GF-D8 (cell line): ENCODE data around the gene ADM.
A peak's percentile ranks its signal among the peaks of the same experiment; 100 is the strongest.

ENCODE experiments used
- DNase-seq: peaks from one replicate; lab custom pipeline; 2025; lab: John Stamatoyannopoulos, UW

ADM gene

GRCh38 chr11:10291801-10292638 is 12.9 kb upstream of the ADM start:
- DNase-seq: no peak

DNA sequence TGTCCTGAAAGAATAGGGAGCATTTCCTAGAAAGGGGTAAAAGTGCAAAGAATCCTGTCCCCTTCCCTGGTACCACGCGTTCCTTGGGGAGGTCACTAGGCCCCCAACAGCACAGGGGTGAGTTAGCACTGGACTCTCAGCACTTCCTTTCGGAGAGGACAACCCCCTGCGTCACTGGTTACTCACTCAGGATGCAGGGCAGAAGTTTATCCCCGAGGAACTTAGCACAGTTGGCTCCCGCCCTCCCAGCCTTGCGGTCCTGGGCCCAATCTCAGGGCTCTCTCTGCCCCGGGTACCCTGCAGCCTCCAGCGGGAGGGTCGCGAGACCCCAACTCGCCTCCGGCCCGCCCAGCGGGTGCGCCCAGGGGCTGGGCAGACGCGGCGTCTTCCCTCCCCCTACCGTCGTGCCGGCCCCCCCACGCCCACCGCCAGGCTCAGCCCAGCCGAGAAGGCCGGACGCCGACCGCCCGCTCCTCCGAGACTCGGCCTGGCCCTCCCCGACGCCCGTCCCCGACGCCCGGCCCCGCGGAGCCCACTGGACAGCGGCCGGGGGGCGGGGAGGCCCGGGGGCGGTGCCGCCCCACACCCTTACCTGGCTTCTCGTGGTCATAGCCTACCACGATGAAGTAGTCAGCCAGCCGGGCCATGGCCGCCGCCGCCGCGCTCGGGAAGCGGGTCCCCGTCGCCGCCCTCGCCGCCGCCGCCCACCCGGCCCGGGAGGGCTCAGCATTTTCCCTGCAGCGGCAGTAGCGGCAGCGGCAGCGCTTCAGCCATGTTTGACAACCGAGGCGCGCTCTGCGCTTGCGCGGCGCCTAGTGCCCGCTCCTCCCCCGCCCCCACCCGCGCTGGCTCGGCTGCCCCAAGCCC is 11.2 kb upstream of the ADM start, which contains the start of gene SBF2:
Gene SBF2 (minus strand): TSS at position 797 of the 867 bp plus-strand sequence. CDS start 150 bp downstream, at position 647.
- DNase-seq: no peak

GRCh38 chr11:10294290-10294953 is 10.5 kb upstream of the ADM start:
- no peak for DNase-seq

GRCh38 chr11:10295064-10295901 is 9.6 kb upstream of the ADM start:
- no peak for DNase-seq

DNA sequence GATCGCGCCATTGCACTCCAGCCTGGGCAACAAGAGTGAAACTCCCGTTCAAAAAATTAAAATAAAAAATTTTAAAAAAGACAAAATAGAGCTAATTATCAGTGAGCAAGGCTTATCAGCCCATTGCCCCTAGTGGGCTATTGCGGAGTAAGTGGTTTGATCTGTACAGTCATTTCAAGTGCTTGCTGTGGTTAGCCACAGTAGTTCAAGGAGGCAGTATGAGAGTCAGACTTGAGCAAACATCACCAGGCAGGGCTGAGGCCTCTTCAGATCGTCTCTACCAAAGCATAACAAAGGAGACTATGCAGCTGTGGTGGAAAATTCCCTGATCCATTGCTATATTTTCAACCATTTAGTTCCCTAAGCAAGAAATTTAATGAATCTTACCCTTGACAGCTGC is 6.5 kb upstream of the ADM start:
- DNase-seq: no peak

GRCh38 chr11:10301656-10302358 is 3.1 kb upstream of the ADM start:
- no peak for DNase-seq

- DNase-seq: no peak
Measured at GRCh38 chr11:10302359-10302743, 2.5 kb upstream of the ADM start.

DNA sequence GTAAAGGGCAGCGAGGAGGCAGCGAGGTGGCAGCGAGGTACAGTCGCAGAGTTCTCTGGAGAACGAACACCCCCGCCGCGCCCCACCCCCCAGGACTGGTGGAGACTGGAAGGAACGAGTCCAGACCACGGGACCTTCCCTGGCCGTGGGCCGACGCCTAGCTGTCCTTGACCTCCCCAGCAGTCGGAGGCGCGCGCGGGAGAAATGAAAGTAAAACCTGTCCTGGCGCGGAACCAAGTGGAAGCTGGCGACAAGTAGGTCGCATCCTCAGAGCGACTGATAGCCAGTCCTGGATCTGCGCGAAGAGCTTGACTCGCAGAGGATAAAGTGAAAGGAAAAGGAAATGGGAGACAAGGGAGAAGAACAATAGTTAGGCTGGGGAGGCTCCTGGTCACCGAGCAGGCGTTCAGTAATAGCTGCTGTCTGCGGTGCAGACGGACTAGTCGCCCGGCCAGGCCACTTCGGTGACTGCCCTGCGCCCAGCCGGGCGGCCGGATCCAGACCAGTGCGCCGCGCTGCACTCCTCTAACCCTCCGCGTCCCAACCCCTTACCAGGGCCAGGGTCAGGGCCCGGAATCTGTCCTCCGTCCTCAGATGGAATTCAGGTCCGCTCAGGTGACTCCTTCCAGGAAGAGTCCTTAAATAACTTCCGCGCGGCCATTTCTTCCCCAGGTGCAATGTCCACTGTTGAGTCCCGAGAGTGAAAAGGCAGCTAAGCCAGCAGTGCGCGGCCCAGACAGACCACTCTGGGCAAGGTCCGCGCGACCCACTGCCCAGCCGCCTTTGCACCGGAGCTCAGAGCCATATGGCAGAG is 1.9 kb upstream of the ADM start:
- no peak for DNase-seq

- no peak for DNase-seq
Measured at GRCh38 chr11:10303558-10304363, 1.1 kb upstream of the ADM start.

GRCh38 chr11:10305262-10305963 is 540 bp downstream of the ADM start:
- no peak for DNase-seq

DNA sequence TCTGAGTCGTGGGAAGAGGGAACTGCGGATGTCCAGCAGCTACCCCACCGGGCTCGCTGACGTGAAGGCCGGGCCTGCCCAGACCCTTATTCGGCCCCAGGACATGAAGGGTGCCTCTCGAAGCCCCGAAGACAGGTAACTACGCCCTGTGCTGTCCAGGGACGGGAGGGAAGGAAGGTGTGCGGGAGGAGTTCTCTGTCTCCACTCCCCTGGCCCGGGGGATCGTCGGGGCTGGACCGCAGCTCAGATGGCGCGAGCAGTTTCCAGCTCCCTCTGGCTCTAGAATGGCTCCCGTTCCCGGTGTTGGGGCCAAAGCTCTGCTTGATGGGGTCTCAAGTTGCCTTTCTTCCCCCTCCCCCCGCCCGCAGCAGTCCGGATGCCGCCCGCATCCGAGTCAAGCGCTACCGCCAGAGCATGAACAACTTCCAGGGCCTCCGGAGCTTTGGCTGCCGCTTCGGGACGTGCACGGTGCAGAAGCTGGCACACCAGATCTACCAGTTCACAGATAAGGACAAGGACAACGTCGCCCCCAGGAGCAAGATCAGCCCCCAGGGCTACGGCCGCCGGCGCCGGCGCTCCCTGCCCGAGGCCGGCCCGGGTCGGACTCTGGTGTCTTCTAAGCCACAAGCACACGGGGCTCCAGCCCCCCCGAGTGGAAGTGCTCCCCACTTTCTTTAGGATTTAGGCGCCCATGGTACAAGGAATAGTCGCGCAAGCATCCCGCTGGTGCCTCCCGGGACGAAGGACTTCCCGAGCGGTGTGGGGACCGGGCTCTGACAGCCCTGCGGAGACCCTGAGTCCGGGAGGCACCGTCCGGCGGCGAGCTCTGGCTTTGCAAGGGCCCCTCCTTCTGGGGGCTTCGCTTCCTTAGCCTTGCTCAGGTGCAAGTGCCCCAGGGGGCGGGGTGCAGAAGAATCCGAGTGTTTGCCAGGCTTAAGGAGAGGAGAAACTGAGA is 1.4 kb downstream of the ADM start:
- DNase-seq: no peak

- DNase-seq: no peak
Measured at GRCh38 chr11:10307022-10307399, 2.1 kb downstream of the ADM start.

- peak; percentile 3 for DNase-seq
Measured at GRCh38 chr11:10307400-10308200, 2.7 kb downstream of the ADM start.

GRCh38 chr11:10308201-10308954 is 3.5 kb downstream of the ADM start:
- no peak for DNase-seq

DNA sequence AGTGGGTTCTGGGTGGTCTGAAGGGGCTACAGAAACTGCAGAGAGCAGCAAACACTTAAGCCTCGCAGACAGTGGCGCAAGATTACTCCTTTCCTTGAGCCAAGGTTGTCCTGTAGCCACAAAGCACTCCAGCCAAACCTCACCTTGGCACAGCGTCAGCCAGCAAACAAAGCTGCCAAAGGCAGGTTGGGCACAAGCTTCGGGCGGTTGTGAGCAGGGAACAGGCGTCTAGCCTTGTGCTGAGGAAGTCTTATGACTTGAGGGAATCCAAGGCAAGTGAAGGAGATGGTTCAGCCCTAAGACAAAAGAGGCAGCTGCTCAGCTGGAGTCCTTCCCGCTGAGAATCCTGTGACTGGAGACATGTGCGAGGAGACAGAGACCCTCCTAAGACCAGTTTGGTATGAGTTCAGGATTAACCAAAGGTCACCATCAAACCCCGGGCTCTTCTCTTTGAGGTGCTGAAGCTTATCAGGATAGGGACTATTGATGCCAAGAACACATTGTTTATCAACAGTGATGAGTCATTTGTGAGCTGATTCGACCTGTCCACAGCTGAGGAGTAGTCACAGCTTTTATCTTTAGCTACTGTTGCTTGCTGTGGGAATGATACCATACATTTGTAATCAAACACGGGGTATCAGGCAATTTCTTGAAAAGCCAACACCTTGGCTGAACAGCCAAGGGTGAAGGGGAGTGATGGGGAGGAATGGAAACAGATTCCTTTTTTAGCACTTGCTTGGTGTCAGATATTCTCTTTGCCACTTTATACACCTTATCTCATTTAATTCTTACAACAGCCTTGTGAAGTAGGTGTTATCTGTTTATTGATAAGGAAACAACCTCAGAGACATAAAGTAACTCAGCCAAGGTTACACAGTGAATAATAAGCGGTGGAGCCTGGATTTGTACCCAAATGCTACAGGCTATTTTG is 4.6 kb downstream of the ADM start:
- DNase-seq: no peak
